ENCODE results near the gene SPN. TPM values are rescaled to one million over a fixed set of nuclear protein-coding genes. Genes with fewer than 3 reads are reported as not detected.

The SPN gene
- total RNA-seq, 4 donors from 2014 or later, result 0.67 to 3.4 (median 0.86) TPM

DNA sequence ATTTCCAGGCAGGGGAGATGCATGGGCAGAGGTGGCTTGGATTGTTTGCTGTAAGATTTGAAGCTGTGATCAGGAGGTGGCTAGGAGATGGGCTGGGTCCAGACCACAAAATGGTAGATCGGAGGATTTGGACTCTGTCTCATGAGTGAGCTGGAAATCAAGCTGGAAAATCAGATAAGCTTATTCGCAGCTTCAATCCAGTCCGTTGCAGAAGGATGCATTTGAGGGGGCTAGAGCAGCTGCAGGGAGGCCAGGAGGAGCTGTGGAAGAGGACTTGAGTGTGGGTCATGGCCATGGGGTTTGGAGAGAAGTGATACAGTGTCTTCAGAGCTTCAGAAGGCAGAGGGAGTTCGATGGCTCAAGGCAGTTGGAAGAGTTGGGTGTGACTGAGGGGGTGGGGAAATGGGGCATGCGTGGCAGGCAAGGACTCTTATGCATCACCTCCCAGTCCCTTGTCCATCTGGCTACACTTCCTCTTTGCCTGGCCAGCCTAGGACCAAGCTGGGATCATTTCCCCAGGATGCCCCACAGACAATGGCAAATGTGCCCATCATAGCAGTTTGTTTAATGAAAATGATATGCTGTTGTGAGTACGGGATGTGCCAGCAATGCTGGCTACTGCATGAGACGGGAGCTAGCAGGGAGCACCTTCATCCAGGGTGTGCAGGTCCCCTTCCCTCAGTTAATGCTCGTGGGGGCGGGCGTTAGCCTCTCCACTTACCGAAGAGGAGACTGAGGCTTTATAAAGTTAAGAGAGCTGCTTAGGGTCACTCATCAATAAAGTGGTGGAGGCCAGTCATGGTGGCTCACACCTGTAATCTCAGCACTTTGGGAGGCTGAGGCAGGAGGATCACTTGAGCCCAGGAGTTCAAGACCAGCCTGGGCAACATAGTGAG lies 36.5 kb downstream of the SPN start:
- DNase-seq, result no peak
- H3K4me3 ChIP-seq (replicated peaks in 1 of 3), result no peak overlapping the region
- H3K27me3 ChIP-seq, result no peaks in the 10 kb centered on the region
- H3K4me1 ChIP-seq, result peaks cover 0 to 3% of the 10 kb centered on the region in 2 donors
- WGBS, 2 donors, result 68 to 72% methylated on average over 9 to 11 of the region's 11 CpGs
- TF ChIP-seq, protein P1, sequence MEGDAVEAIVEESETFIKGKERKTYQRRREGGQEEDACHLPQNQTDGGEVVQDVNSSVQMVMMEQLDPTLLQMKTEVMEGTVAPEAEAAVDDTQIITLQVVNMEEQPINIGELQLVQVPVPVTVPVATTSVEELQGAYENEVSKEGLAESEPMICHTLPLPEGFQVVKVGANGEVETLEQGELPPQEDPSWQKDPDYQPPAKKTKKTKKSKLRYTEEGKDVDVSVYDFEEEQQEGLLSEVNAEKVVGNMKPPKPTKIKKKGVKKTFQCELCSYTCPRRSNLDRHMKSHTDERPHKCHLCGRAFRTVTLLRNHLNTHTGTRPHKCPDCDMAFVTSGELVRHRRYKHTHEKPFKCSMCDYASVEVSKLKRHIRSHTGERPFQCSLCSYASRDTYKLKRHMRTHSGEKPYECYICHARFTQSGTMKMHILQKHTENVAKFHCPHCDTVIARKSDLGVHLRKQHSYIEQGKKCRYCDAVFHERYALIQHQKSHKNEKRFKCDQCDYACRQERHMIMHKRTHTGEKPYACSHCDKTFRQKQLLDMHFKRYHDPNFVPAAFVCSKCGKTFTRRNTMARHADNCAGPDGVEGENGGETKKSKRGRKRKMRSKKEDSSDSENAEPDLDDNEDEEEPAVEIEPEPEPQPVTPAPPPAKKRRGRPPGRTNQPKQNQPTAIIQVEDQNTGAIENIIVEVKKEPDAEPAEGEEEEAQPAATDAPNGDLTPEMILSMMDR (IDR thresholded peaks at IDR 0.05), result no peak
- TF ChIP-seq POLR2A (IDR thresholded peaks at IDR 0.05), result no peak
- H3K36me3 ChIP-seq, result no peaks in the 10 kb centered on the region
- no peak overlapping the region for H3K27ac ChIP-seq
- no peaks in the 10 kb centered on the region for H3K9me3 ChIP-seq
- intact Hi-C loops (cut with DNase I), result loop anchor here (5.0 kb wide), 2 partner anchors 118 to 303 kb away; partner anchors contain the start of gene PAGR1

DNA sequence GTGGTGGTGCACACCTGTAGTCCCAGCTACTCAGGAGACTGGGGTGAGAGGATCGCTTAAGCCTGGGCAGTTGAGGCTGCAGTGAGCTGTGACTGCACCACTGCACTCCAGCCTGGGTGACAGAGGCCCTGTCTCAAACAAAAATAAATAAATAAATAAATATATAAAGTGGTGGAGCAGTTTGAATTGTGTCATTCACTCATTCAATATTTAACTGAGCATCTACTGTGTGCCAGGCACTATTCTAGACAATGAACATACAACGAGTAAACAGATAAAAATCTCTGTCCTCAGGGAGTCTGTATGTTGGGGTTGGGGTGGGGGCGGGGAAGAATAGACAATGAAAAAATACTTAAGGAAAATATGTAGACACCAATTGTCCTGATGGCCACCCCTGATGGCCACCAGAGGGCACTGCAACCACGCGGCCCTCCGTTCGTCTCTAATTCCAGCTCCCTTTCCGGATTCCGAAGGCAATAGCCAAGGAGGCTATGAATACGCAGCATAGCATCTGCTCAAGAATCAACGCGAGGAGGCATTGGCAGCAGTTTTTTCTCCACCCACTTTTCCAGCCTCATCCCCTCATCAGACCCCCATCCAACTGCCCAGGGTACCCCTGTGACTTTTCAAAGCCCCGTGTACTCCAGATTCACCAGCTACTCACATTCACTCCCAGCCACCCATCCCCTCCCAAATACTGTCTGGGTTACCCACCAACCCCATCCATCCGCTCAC lies 37.4 kb downstream of the SPN start:
- 10 to 16% methylated on average over 14 of the region's 14 CpGs for WGBS, 2 donors
- Histone ChIP-seq H3K9me3 (no peaks in the 10 kb centered on the region), H3K27me3 (no peaks in the 10 kb centered on the region), H3K36me3 (no peaks in the 10 kb centered on the region), H3K27ac (no peak overlapping the region), H3K4me1 (peaks cover 0 to 3% of the 10 kb centered on the region in 2 donors), H3K4me3 (replicated peaks in 1 of 3) (no peak overlapping the region)
- peak; percentile 80 to 83 for DNase-seq
- TF ChIP-seq POLR2A (IDR thresholded peaks at IDR 0.05), result no peak
- TF ChIP-seq, protein P1 (IDR thresholded peaks at IDR 0.05), result peak; percentile 76 to 93 (median 86)
- intact Hi-C loops (cut with DNase I), result loop anchor here (5.0 kb wide), 1 partner anchor 117 kb away; the partner anchor contains the start of gene PAGR1

DNA sequence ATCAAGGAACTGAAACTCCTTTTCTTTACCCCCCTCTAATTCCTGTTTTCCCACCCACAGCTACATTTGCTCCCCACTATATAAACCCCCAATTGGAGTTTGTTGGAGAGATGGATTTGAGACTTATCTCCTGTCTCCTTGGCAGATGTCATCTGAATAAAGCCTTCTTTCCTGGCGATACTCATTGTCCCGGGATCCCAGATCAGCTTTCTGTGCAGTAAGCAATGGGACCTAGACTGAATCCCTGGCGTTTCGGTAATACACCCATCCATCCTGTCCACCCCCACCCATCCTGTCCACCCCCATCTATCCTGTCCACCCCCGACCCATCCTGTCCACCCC lies 38.1 kb downstream of the SPN start:
- Histone ChIP-seq H3K4me3 (replicated peaks in 1 of 3) (no peak overlapping the region), H3K27me3 (no peaks in the 10 kb centered on the region), H3K27ac (no peak overlapping the region), H3K4me1 (peaks cover 0 to 3% of the 10 kb centered on the region in 2 donors), H3K36me3 (no peaks in the 10 kb centered on the region), H3K9me3 (no peaks in the 10 kb centered on the region)
- intact Hi-C loops (cut with DNase I), result loop anchor here (5.0 kb wide), 1 partner anchor 116 kb away; the partner anchor contains the start of gene PAGR1
- 83 to 89% methylated on average over 5 of the region's 5 CpGs for WGBS, 2 donors
- TF ChIP-seq, protein P1 (IDR thresholded peaks at IDR 0.05), result no peak
- TF ChIP-seq POLR2A (IDR thresholded peaks at IDR 0.05), result no peak
- DNase-seq, result no peak

DNA sequence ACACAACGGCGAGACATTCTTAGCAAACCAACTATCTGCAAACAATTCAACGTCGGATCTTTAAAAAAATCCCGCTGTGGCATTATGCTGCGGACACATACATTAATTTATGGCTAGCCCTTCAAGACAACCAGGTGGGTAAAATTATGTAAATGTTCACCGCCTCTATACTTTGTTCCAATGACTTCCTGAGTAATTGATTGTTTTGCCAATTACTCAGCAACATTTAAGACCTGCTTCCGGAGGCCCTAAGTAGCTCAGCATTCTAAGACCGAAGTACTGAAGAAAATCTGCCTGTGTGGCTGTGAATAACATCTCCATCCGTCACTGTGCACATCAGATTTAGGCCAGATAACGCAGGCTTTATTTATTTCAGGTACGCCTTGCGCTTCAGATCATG lies 39.2 kb downstream of the SPN start:
- Histone ChIP-seq H3K27ac (no peak overlapping the region), H3K4me1 (peaks cover 0 to 3% of the 10 kb centered on the region in 2 donors), H3K4me3 (replicated peaks in 1 of 3) (no peak overlapping the region), H3K9me3 (no peaks in the 10 kb centered on the region), H3K36me3 (no peaks in the 10 kb centered on the region), H3K27me3 (no peaks in the 10 kb centered on the region)
- 72 to 75% methylated on average over 13 of the region's 13 CpGs for WGBS, 2 donors
- no peak for DNase-seq
- TF ChIP-seq, protein P1 (IDR thresholded peaks at IDR 0.05), result no peak
- TF ChIP-seq POLR2A (IDR thresholded peaks at IDR 0.05), result no peak
- intact Hi-C loops (cut with DNase I), result loop anchor here (5.0 kb wide), 1 partner anchor 115 kb away; the partner anchor contains the start of gene PAGR1
